ENCODE results near the gene DACT3.

DACT3 gene

DNA sequence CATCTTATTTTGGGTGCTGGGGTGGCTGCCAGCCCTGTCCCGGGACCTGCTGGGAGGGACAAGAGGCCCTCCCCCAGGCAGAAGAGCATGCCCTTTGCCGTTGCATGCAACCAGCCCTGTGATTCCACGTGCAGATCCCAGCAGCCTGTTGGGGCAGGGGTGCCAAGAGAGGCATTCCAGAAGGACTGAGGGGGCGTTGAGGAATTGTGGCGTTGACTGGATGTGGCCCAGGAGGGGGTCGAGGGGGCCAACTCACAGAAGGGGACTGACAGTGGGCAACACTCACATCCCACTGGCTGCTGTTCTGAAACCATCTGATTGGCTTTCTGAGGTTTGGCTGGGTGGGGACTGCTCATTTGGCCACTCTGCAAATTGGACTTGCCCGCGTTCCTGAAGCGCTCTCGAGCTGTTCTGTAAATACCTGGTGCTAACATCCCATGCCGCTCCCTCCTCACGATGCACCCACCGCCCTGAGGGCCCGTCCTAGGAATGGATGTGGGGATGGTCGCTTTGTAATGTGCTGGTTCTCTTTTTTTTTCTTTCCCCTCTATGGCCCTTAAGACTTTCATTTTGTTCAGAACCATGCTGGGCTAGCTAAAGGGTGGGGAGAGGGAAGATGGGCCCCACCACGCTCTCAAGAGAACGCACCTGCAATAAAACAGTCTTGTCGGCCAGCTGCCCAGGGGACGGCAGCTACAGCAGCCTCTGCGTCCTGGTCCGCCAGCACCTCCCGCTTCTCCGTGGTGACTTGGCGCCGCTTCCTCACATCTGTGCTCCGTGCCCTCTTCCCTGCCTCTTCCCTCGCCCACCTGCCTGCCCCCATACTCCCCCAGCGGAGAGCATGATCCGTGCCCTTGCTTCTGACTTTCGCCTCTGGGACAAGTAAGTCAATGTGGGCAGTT, 51.2 kb downstream of the DACT3 start:
- Histone ChIP-seq H3K9ac (ENCODE audit: low read length) (no peak overlapping the region), H3K27me3 (ENCODE audit: control insufficient read depth in 1 of 2, insufficient read depth in 1 of 2, low read length in 2 of 2) (no peaks in the 10 kb centered on the region), H4K8ac (ENCODE audit: low read length) (no peak overlapping the region), H2BK15ac (ENCODE audit: low read depth, poor library complexity, severe bottlenecking) (no peak overlapping the region), H2BK5ac (ENCODE audit: low read depth, low read length, poor library complexity, severe bottlenecking) (no peak overlapping the region), H3K23ac (ENCODE audit: low read length in 2 of 2) (no peak overlapping the region), H2AK5ac (ENCODE audit: low read length, severe bottlenecking) (no peak overlapping the region), H2BK12ac (ENCODE audit: low read length in 2 of 2) (no peak overlapping the region), H3K18ac (ENCODE audit: low read depth in 1 of 2, low read length in 2 of 2) (no peak overlapping the region), H2BK120ac (ENCODE audit: low read depth, low read length) (no peak overlapping the region), H3K4me2 (ENCODE audit: low read length, poor library complexity, severe bottlenecking) (no peak overlapping the region), H2AFZ (ENCODE audit: low read depth, low read length) (no peak overlapping the region), H3K14ac (ENCODE audit: low read length in 2 of 2) (no peak overlapping the region), H3K4me1 (ENCODE audit: control insufficient read depth, insufficient read depth, low read depth, low read length) (peaks cover 2% of the 10 kb centered on the region), H3K4me3 (ENCODE audit: insufficient read depth in 1 of 2, low read depth in 1 of 2, low read length in 2 of 2) (no peak overlapping the region), H3K36me3 (ENCODE audit: control insufficient read depth in 1 of 2, insufficient read depth in 2 of 2, low read depth in 1 of 2, low read length in 2 of 2) (peaks cover 56 to 64% of the 10 kb centered on the region in 2 experiments), H3K79me1 (replicated peaks; ENCODE audit: low read length, poor library complexity, severe bottlenecking) (peaks cover 34% of the 10 kb centered on the region), H3K9me3 (ENCODE audit: control insufficient read depth, low read length) (no peaks in the 10 kb centered on the region), H4K91ac (ENCODE audit: low read length) (no peak overlapping the region), H3K27ac (ENCODE audit: low read length, poor library complexity, severe bottlenecking) (no peak overlapping the region), H3K4ac (ENCODE audit: low read depth in 1 of 2, low read length in 2 of 2) (no peak overlapping the region)
- WGBS: 92% methylated on average over 25 of the region's 30 CpGs
- no peak for DNase-seq

- H2AK5ac ChIP-seq (ENCODE audit: low read length, severe bottlenecking): no peak overlapping the region
Measured at GRCh38 chr19:46608581-46609345, 52.2 kb downstream of the DACT3 start.

DNA sequence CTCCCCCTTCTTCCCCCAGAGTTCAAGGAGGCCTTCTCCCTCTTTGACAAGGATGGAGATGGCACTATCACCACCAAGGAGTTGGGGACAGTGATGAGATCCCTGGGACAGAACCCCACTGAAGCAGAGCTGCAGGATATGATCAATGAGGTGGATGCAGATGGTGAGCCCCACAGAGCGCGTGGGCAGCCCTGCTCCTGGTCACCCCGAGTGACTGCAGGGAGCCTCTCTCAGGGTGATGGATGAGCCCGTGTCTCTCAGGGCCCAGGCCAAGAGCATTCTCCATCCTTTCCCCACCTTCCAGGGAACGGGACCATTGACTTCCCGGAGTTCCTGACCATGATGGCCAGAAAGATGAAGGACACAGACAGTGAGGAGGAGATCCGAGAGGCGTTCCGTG, 52.8 kb downstream of the DACT3 start:
- no peak overlapping the region for H2BK120ac ChIP-seq (ENCODE audit: low read depth, low read length)
- no peak overlapping the region for H4K8ac ChIP-seq (ENCODE audit: low read length)
- H3K9me3 ChIP-seq (ENCODE audit: control insufficient read depth, low read length): no peaks in the 10 kb centered on the region
- no peak overlapping the region for H2AK5ac ChIP-seq (ENCODE audit: low read length, severe bottlenecking)
- no peak overlapping the region for H3K14ac ChIP-seq (ENCODE audit: low read length in 2 of 2)
- H3K23ac ChIP-seq (ENCODE audit: low read length in 2 of 2): no peak overlapping the region
- no peak overlapping the region for H2AFZ ChIP-seq (ENCODE audit: low read depth, low read length)
- H3K4me3 ChIP-seq (ENCODE audit: insufficient read depth in 1 of 2, low read depth in 1 of 2, low read length in 2 of 2): no peak overlapping the region
- peaks cover 11% of the 10 kb centered on the region for H3K4me1 ChIP-seq (ENCODE audit: control insufficient read depth, insufficient read depth, low read depth, low read length)
- no peak overlapping the region for H2BK5ac ChIP-seq (ENCODE audit: low read depth, low read length, poor library complexity, severe bottlenecking)
- no peak overlapping the region for H3K18ac ChIP-seq (ENCODE audit: low read depth in 1 of 2, low read length in 2 of 2)
- H3K27me3 ChIP-seq (ENCODE audit: control insufficient read depth in 1 of 2, insufficient read depth in 1 of 2, low read length in 2 of 2): no peaks in the 10 kb centered on the region
- peaks cover 34% of the 10 kb centered on the region for H3K79me1 ChIP-seq (replicated peaks; ENCODE audit: low read length, poor library complexity, severe bottlenecking)
- peaks cover 56 to 70% of the 10 kb centered on the region in 2 experiments for H3K36me3 ChIP-seq (ENCODE audit: control insufficient read depth in 1 of 2, insufficient read depth in 2 of 2, low read depth in 1 of 2, low read length in 2 of 2)
- 96% methylated on average over 9 of the region's 9 CpGs for WGBS
- DNase-seq: no peak
- no peak overlapping the region for H3K4ac ChIP-seq (ENCODE audit: low read depth in 1 of 2, low read length in 2 of 2)
- no peak overlapping the region for H3K4me2 ChIP-seq (ENCODE audit: low read length, poor library complexity, severe bottlenecking)
- H3K9ac ChIP-seq (ENCODE audit: low read length): no peak overlapping the region
- no peak overlapping the region for H2BK12ac ChIP-seq (ENCODE audit: low read length in 2 of 2)
- H3K27ac ChIP-seq (ENCODE audit: low read length, poor library complexity, severe bottlenecking): no peak overlapping the region
- no peak overlapping the region for H2BK15ac ChIP-seq (ENCODE audit: low read depth, poor library complexity, severe bottlenecking)
- no peak overlapping the region for H4K91ac ChIP-seq (ENCODE audit: low read length)

More at GRCh38 chr19:46608581-46609345, 52.2 kb downstream of the DACT3 start:
- no peak overlapping the region for H2BK5ac ChIP-seq (ENCODE audit: low read depth, low read length, poor library complexity, severe bottlenecking)
- no peaks in the 10 kb centered on the region for H3K27me3 ChIP-seq (ENCODE audit: control insufficient read depth in 1 of 2, insufficient read depth in 1 of 2, low read length in 2 of 2)
- peaks cover 7% of the 10 kb centered on the region for H3K4me1 ChIP-seq (ENCODE audit: control insufficient read depth, insufficient read depth, low read depth, low read length)
- H3K14ac ChIP-seq (ENCODE audit: low read length in 2 of 2): no peak overlapping the region
- 96% methylated on average over 27 of the region's 27 CpGs for WGBS
- no peak overlapping the region for H3K18ac ChIP-seq (ENCODE audit: low read depth in 1 of 2, low read length in 2 of 2)
- H4K91ac ChIP-seq (ENCODE audit: low read length): no peak overlapping the region
- no peaks in the 10 kb centered on the region for H3K9me3 ChIP-seq (ENCODE audit: control insufficient read depth, low read length)
- no peak overlapping the region for H3K9ac ChIP-seq (ENCODE audit: low read length)
- H3K36me3 ChIP-seq (ENCODE audit: control insufficient read depth in 1 of 2, insufficient read depth in 2 of 2, low read depth in 1 of 2, low read length in 2 of 2): peaks cover 56 to 67% of the 10 kb centered on the region in 2 experiments
- no peak overlapping the region for H2BK15ac ChIP-seq (ENCODE audit: low read depth, poor library complexity, severe bottlenecking)
- H3K79me1 ChIP-seq (replicated peaks; ENCODE audit: low read length, poor library complexity, severe bottlenecking): peaks cover 34% of the 10 kb centered on the region
- H3K23ac ChIP-seq (ENCODE audit: low read length in 2 of 2): no peak overlapping the region
- H2AFZ ChIP-seq (ENCODE audit: low read depth, low read length): no peak overlapping the region
- no peak overlapping the region for H3K4me2 ChIP-seq (ENCODE audit: low read length, poor library complexity, severe bottlenecking)
- no peak overlapping the region for H4K8ac ChIP-seq (ENCODE audit: low read length)
- no peak overlapping the region for H2BK120ac ChIP-seq (ENCODE audit: low read depth, low read length)
- no peak overlapping the region for H3K27ac ChIP-seq (ENCODE audit: low read length, poor library complexity, severe bottlenecking)
- H3K4ac ChIP-seq (ENCODE audit: low read depth in 1 of 2, low read length in 2 of 2): no peak overlapping the region
- H3K4me3 ChIP-seq (ENCODE audit: insufficient read depth in 1 of 2, low read depth in 1 of 2, low read length in 2 of 2): no peak overlapping the region
- no peak overlapping the region for H2BK12ac ChIP-seq (ENCODE audit: low read length in 2 of 2)
- no peak for DNase-seq

- 98% methylated on average over 12 of the region's 12 CpGs for WGBS
- no peak for DNase-seq
Measured at GRCh38 chr19:46607448-46607841, 53.5 kb downstream of the DACT3 start.

More at GRCh38 chr19:46607448-46607841, 53.5 kb downstream of the DACT3 start:
- H3K79me1 ChIP-seq (replicated peaks; ENCODE audit: low read length, poor library complexity, severe bottlenecking): peaks cover 34% of the 10 kb centered on the region
- H3K27me3 ChIP-seq (ENCODE audit: control insufficient read depth in 1 of 2, insufficient read depth in 1 of 2, low read length in 2 of 2): no peaks in the 10 kb centered on the region
- H3K36me3 ChIP-seq (ENCODE audit: control insufficient read depth in 1 of 2, insufficient read depth in 2 of 2, low read depth in 1 of 2, low read length in 2 of 2): peaks cover 56 to 70% of the 10 kb centered on the region in 2 experiments
- no peak overlapping the region for H3K4ac ChIP-seq (ENCODE audit: low read depth in 1 of 2, low read length in 2 of 2)
- H2BK5ac ChIP-seq (ENCODE audit: low read depth, low read length, poor library complexity, severe bottlenecking): no peak overlapping the region
- peaks cover 19% of the 10 kb centered on the region for H3K4me1 ChIP-seq (ENCODE audit: control insufficient read depth, insufficient read depth, low read depth, low read length)
- no peak overlapping the region for H3K27ac ChIP-seq (ENCODE audit: low read length, poor library complexity, severe bottlenecking)
- H3K18ac ChIP-seq (ENCODE audit: low read depth in 1 of 2, low read length in 2 of 2): no peak overlapping the region
- H2AK5ac ChIP-seq (ENCODE audit: low read length, severe bottlenecking): no peak overlapping the region
- H2BK12ac ChIP-seq (ENCODE audit: low read length in 2 of 2): no peak overlapping the region
- no peak overlapping the region for H4K91ac ChIP-seq (ENCODE audit: low read length)
- no peak overlapping the region for H3K4me2 ChIP-seq (ENCODE audit: low read length, poor library complexity, severe bottlenecking)
- no peak overlapping the region for H2BK120ac ChIP-seq (ENCODE audit: low read depth, low read length)
- no peak overlapping the region for H2AFZ ChIP-seq (ENCODE audit: low read depth, low read length)
- H3K4me3 ChIP-seq (ENCODE audit: insufficient read depth in 1 of 2, low read depth in 1 of 2, low read length in 2 of 2): no peak overlapping the region
- H3K9ac ChIP-seq (ENCODE audit: low read length): no peak overlapping the region
- H3K9me3 ChIP-seq (ENCODE audit: control insufficient read depth, low read length): no peaks in the 10 kb centered on the region
- no peak overlapping the region for H4K8ac ChIP-seq (ENCODE audit: low read length)
- H3K23ac ChIP-seq (ENCODE audit: low read length in 2 of 2): no peak overlapping the region
- no peak overlapping the region for H2BK15ac ChIP-seq (ENCODE audit: low read depth, poor library complexity, severe bottlenecking)
- H3K14ac ChIP-seq (ENCODE audit: low read length in 2 of 2): no peak overlapping the region

Data from mesenchymal stem cell (in vitro differentiated cells and primary cell).